ENCODE measurements around the gene ZNF646. TPM values are rescaled to one million over a fixed set of nuclear protein-coding genes. Genes with fewer than 3 reads are reported as not detected.

The ZNF646 gene
- total RNA-seq, 1 donor from 2014 or later: 7.5 TPM

GRCh38 chr16:31087971-31088370, 13.7 kb downstream of the ZNF646 start:
- Histone ChIP-seq H2AFZ (replicated peaks) (no peak overlapping the region), H3K79me2 (ENCODE audit: low read depth) (peaks cover 18% of the 10 kb centered on the region), H3K4me3 (no peak overlapping the region), H4K20me1 (ENCODE audit: low read depth) (peaks cover 36% of the 10 kb centered on the region), H3K9ac (no peak overlapping the region), H3K9me3 (ENCODE audit: low read depth) (no peaks in the 10 kb centered on the region), H3F3A (ENCODE audit: low read depth) (peaks cover 3% of the 10 kb centered on the region), H3K36me3 (no peaks in the 10 kb centered on the region), H3K4me2 (no peak overlapping the region), H3K27ac (no peak overlapping the region), H3K27me3 (no peaks in the 10 kb centered on the region), H3K4me1 (peaks cover 3% of the 10 kb centered on the region)
- no peak for DNase-seq (ENCODE audit: low spot score)
- TF ChIP-seq CTCF (IDR thresholded peaks at IDR 0.05) (no peak), EZH2 (IDR thresholded peaks at IDR 0.05) (no peak), EZH2phosphoT487 (IDR thresholded peaks at IDR 0.05) (no peak)
- Mint-ChIP-seq H3K36me3 (peaks cover 7% of the 10 kb centered on the region), H3K27ac (no peak overlapping the region), H3K4me3 (no peak overlapping the region), H3K4me1 (peaks cover 5% of the 10 kb centered on the region), H3K9me3 (no peaks in the 10 kb centered on the region), H3K27me3 (ENCODE audit: insufficient read depth, low read depth) (peaks cover 5% of the 10 kb centered on the region)

- Histone ChIP-seq H3K27me3 (no peaks in the 10 kb centered on the region), H3K79me2 (ENCODE audit: low read depth) (peaks cover 22% of the 10 kb centered on the region), H3K4me1 (peaks cover 3% of the 10 kb centered on the region), H3F3A (ENCODE audit: low read depth) (peaks cover 4% of the 10 kb centered on the region), H3K9ac (no peak within 1 kb of the TSS), H3K27ac (no peak within 1 kb of the TSS), H3K4me2 (no peak within 1 kb of the TSS), H3K36me3 (no peaks in the 10 kb centered on the region), H3K9me3 (ENCODE audit: low read depth) (no peaks in the 10 kb centered on the region), H4K20me1 (ENCODE audit: low read depth) (peaks cover 40% of the 10 kb centered on the region), H3K4me3 (no peak within 1 kb of the TSS), H2AFZ (replicated peaks) (no peak within 1 kb of the TSS)
- TF ChIP-seq EZH2phosphoT487 (IDR thresholded peaks at IDR 0.05): no peak
- no peak for TF ChIP-seq CTCF (IDR thresholded peaks at IDR 0.05)
- TF ChIP-seq EZH2 (IDR thresholded peaks at IDR 0.05): no peak
- peaks cover 5% of the 10 kb centered on the region for H3K4me1 Mint-ChIP-seq
- no peak within 1 kb of the TSS for H3K4me3 Mint-ChIP-seq
- H3K27me3 Mint-ChIP-seq (ENCODE audit: insufficient read depth, low read depth): peaks cover 5% of the 10 kb centered on the region
- H3K27ac Mint-ChIP-seq: no peak within 1 kb of the TSS
- no peaks in the 10 kb centered on the region for H3K9me3 Mint-ChIP-seq
- H3K36me3 Mint-ChIP-seq: peaks cover 5% of the 10 kb centered on the region
- no peak for DNase-seq (ENCODE audit: low spot score)
These were observed 14.4 kb downstream of the ZNF646 start, which contains the start of gene PRSS53 for GRCh38 chr16:31088459-31089183. PRSS53 (minus strand) TSS chr16:31088943; CDS start chr16:31088809, 134 bp downstream.

- H3K36me3 ChIP-seq: no peaks in the 10 kb centered on the region
- H3K9me3 Mint-ChIP-seq: no peaks in the 10 kb centered on the region
These were observed 15.0 kb downstream of the ZNF646 start for GRCh38 chr16:31089199-31089598.

GRCh38 chr16:31090540-31090939, 16.3 kb downstream of the ZNF646 start:
- peaks cover 22% of the 10 kb centered on the region for H3K79me2 ChIP-seq (ENCODE audit: low read depth)
- no peak for DNase-seq (ENCODE audit: low spot score)
- Mint-ChIP-seq H3K9me3 (peaks cover 2% of the 10 kb centered on the region), H3K27me3 (ENCODE audit: insufficient read depth, low read depth) (peaks cover 11% of the 10 kb centered on the region), H3K4me3 (no peak overlapping the region), H3K4me1 (peaks cover 8% of the 10 kb centered on the region), H3K36me3 (peaks cover 5% of the 10 kb centered on the region), H3K27ac (no peak overlapping the region)
- peaks cover 21% of the 10 kb centered on the region for H3F3A ChIP-seq (ENCODE audit: low read depth)
- no peaks in the 10 kb centered on the region for H3K36me3 ChIP-seq
- TF ChIP-seq EZH2 (IDR thresholded peaks at IDR 0.05) (no peak), EZH2phosphoT487 (IDR thresholded peaks at IDR 0.05) (no peak), CTCF (IDR thresholded peaks at IDR 0.05) (no peak)
- no peaks in the 10 kb centered on the region for H3K9me3 ChIP-seq (ENCODE audit: low read depth)
- no peak overlapping the region for H3K4me3 ChIP-seq
- no peak overlapping the region for H3K27ac ChIP-seq
- H3K4me1 ChIP-seq: peaks cover 3% of the 10 kb centered on the region
- peaks cover 31% of the 10 kb centered on the region for H4K20me1 ChIP-seq (ENCODE audit: low read depth)
- H3K4me2 ChIP-seq: no peak overlapping the region
- H3K9ac ChIP-seq: no peak overlapping the region
- H3K27me3 ChIP-seq: no peaks in the 10 kb centered on the region
- H2AFZ ChIP-seq (replicated peaks): no peak overlapping the region

More at GRCh38 chr16:31089199-31089598, 15.0 kb downstream of the ZNF646 start:
- no peak for TF ChIP-seq EZH2 (IDR thresholded peaks at IDR 0.05)
- Histone ChIP-seq H3F3A (ENCODE audit: low read depth) (peaks cover 9% of the 10 kb centered on the region), H4K20me1 (ENCODE audit: low read depth) (peaks cover 40% of the 10 kb centered on the region), H3K4me2 (no peak overlapping the region), H3K4me1 (peaks cover 3% of the 10 kb centered on the region), H3K9ac (no peak overlapping the region), H3K4me3 (no peak overlapping the region), H3K9me3 (ENCODE audit: low read depth) (no peaks in the 10 kb centered on the region), H3K27me3 (no peaks in the 10 kb centered on the region), H3K79me2 (ENCODE audit: low read depth) (peaks cover 22% of the 10 kb centered on the region), H3K27ac (no peak overlapping the region), H2AFZ (replicated peaks) (no peak overlapping the region)
- no peak overlapping the region for H3K27ac Mint-ChIP-seq
- peaks cover 8% of the 10 kb centered on the region for H3K27me3 Mint-ChIP-seq (ENCODE audit: insufficient read depth, low read depth)
- DNase-seq (ENCODE audit: low spot score): no peak
- peaks cover 8% of the 10 kb centered on the region for H3K4me1 Mint-ChIP-seq
- H3K4me3 Mint-ChIP-seq: no peak overlapping the region
- H3K36me3 Mint-ChIP-seq: peaks cover 5% of the 10 kb centered on the region

Data from neural progenitor cell (in vitro differentiated cells).